Keratinocyte (primary cell): ENCODE measurements around the gene KIFAP3.

Experiments used
- CTCF ChIP-seq, 3 experiments: IDR thresholded peaks in 1 of 3; conservative IDR thresholded peaks in 1 of 3; optimal IDR thresholded peaks in 1 of 3; 2 replicates in 2 of 3; 3 replicates in 1 of 3; pipeline versions ENCODE3 to v1.5.1; 2011; ENCODE audit warnings: low read length in 3 of 3, mild to moderate bottlenecking in 3 of 3, moderate library complexity in 2 of 3, control low read depth in 1 of 3, inconsistent platforms in 1 of 3; ENCODE audit not compliant: insufficient read depth in 2 of 3; ENCODE audit errors: extremely low read depth in 1 of 3
- EZH2 ChIP-seq: IDR thresholded peaks from one replicate; pipeline ENCODE4 v1.6.1; 2012; ENCODE audit warnings: inconsistent platforms, mild to moderate bottlenecking, low read length, moderate library complexity

GRCh38 chr1:169878498-169878897, 196.0 kb downstream of the KIFAP3 start:
- TF ChIP-seq CTCF (optimal IDR thresholded peaks at IDR 0.05 in 1 of 3, IDR thresholded peaks at IDR 0.05 in 1 of 3, conservative IDR thresholded peaks at IDR 0.05 in 1 of 3; ENCODE audit: extremely low read depth in 1 of 3, insufficient read depth in 2 of 3, low read length in 3 of 3) (no peak), EZH2 (no peak)
